K562 (cell line): ENCODE data around the gene CFAP157. TPM values are rescaled to one million over a fixed set of nuclear protein-coding genes. Genes with fewer than 3 reads are reported as not detected.
A peak's percentile ranks its signal among the peaks of the same experiment; 100 is the strongest.

ENCODE experiments used
- EZH2 ChIP-seq: IDR thresholded peaks from 2 replicates; pipeline ENCODE4 v1.6.1; 2012; ENCODE audit warnings: low read depth, mild to moderate bottlenecking, inconsistent platforms, low read length, borderline replicate concordance
- FOXP4 ChIP-seq: sonication (generic); formaldehyde crosslinking; IDR thresholded peaks from 2 replicates; pipeline ENCODE4 v1.8.0; 2022; ENCODE audit warnings: mild to moderate bottlenecking, missing genetic modification reagents, borderline replicate concordance
- GMEB1 ChIP-seq: fragments of 250-450 bp; sonication (Bioruptor Pico); IDR thresholded peaks from 2 replicates; pipeline ENCODE4 v1.4.0; 2020; ENCODE audit warnings: mild to moderate bottlenecking
- HMG20B ChIP-seq: fragments of 250-450 bp; sonication (Bioruptor Pico); IDR thresholded peaks from 2 replicates; pipeline ENCODE4 v1.5.0; 2021; ENCODE audit warnings: mild to moderate bottlenecking
- JUND ChIP-seq, 2 experiments: IDR thresholded peaks; 2 replicates in 1 of 2; 3 replicates in 1 of 2; pipeline ENCODE4 v1.6.1; 2011; ENCODE audit warnings: borderline replicate concordance in 2 of 2, low read depth in 2 of 2, low read length in 2 of 2, improper control_type of control experiment in 1 of 2, missing biosample characterization in 1 of 2, missing genetic modification characterization in 1 of 2, missing genetic modification reagents in 1 of 2
- KDM5B ChIP-seq: fragments of 200-600 bp; sonication (generic); IDR thresholded peaks from 2 replicates; pipeline ENCODE4 v1.6.1; 2012; ENCODE audit warnings: low read depth, mild to moderate bottlenecking, moderate library complexity, low read length, control low read depth, inconsistent platforms; ENCODE audit not compliant: insufficient replicate concordance
- KLF13 ChIP-seq: fragments of 450-650 bp; IDR thresholded peaks from 2 replicates; pipeline ENCODE4 v1.6.1; 2016; ENCODE audit warnings: missing genetic modification characterization, low read depth, mild to moderate bottlenecking, missing compliant biosample characterization, moderate library complexity, borderline replicate concordance
- LARP7 ChIP-seq: fragments of 450-650 bp; IDR thresholded peaks from 2 replicates; pipeline ENCODE4 v1.6.1; 2016
- MXI1 ChIP-seq: IDR thresholded peaks from 2 replicates; pipeline ENCODE4 v1.6.1; 2011; ENCODE audit warnings: low read depth, mild to moderate bottlenecking, improper control_type of control experiment, low read length
- NFRKB ChIP-seq: fragments of 450-650 bp; IDR thresholded peaks from 2 replicates; pipeline ENCODE4 v1.6.1; 2016; ENCODE audit warnings: low read depth
- NR2C2 ChIP-seq, 2 experiments: fragments of 200-800 bp in 1 of 2; sonication (Bioruptor generic) in 1 of 2; sonication (generic) in 1 of 2; formaldehyde crosslinking in 1 of 2; IDR thresholded peaks; 2 replicates each; pipeline versions ENCODE4 v1.6.1 to v1.8.0; 2016 to 2022; ENCODE audit warnings: mild to moderate bottlenecking in 1 of 2, missing compliant biosample characterization in 1 of 2, missing genetic modification characterization in 1 of 2, missing genetic modification reagents in 1 of 2
- PURB ChIP-seq: sonication (generic); formaldehyde crosslinking; IDR thresholded peaks from 2 replicates; pipeline ENCODE4 v1.9.0; 2021; ENCODE audit warnings: low read depth, mild to moderate bottlenecking, missing genetic modification reagents
- RBFOX2 ChIP-seq: fragments of 200-400 bp; formaldehyde crosslinking; IDR thresholded peaks from 2 replicates; pipeline ENCODE4 v1.6.1; 2017; ENCODE audit warnings: low read depth, mild to moderate bottlenecking, low read length, moderate library complexity
- SETDB1 ChIP-seq: IDR thresholded peaks from one replicate; pipeline ENCODE4 v1.6.1; 2012; ENCODE audit warnings: low read length, control low read depth, inconsistent platforms
- SLC30A9 ChIP-seq: fragments of 250-450 bp; sonication (Bioruptor Pico); IDR thresholded peaks from 2 replicates; pipeline ENCODE4 v1.8.0; 2022; ENCODE audit warnings: mild to moderate bottlenecking, moderate library complexity
- SMARCA4 ChIP-seq: fragments of 450-650 bp; IDR thresholded peaks from 2 replicates; pipeline ENCODE4 v1.6.1; 2016
- TEAD1 ChIP-seq, 2 experiments: fragments of 450-650 bp in 1 of 2; sonication (generic) in 1 of 2; formaldehyde crosslinking; IDR thresholded peaks; 2 replicates each; pipeline versions ENCODE4 v1.4.0 to v1.8.0; 2020 to 2022; ENCODE audit warnings: mild to moderate bottlenecking in 2 of 2, missing genetic modification reagents in 1 of 2
- ZNF408 ChIP-seq: fragments of 250-450 bp; sonication (Bioruptor Pico); IDR thresholded peaks from 2 replicates; pipeline ENCODE4 v1.4.0; 2020; ENCODE audit warnings: low read depth, mild to moderate bottlenecking, moderate library complexity
- ZNF445 ChIP-seq: fragments of 250-450 bp; sonication (Bioruptor Pico); IDR thresholded peaks from 2 replicates; pipeline ENCODE4 v1.4.0; 2020; ENCODE audit warnings: low read depth, mild to moderate bottlenecking, moderate library complexity
- ZNF512 ChIP-seq: IDR thresholded peaks from 2 replicates; pipeline ENCODE4 v1.6.1; 2016; ENCODE audit warnings: missing genetic modification characterization, missing compliant biosample characterization
- polyA plus RNA-seq, 8 experiments: library from polyadenylated mRNA; depleted of rRNA in 4 of 8; stranded (reverse) in 5 of 8; unstranded in 3 of 8; fragments of >200 nt; fragmentation: Nextera tagmentation in 2 of 8; fragmentation: Illumina TruSeq in 1 of 8; extraction: Ambion mirVana in 2 of 8; extraction: Trizol in 1 of 8; gene quantifications; 2 replicates each; pipeline versions ENCODE4 v1.2.1 to v1.2.3, GENCODE V29; 2011 to 2014; ENCODE audit warnings: inconsistent platforms in 1 of 8, missing spikeins in 1 of 8
- total RNA-seq, 7 experiments: library from RNA; depleted of rRNA in 6 of 7; stranded (reverse); fragments of >200 nt in 6 of 7; fragmentation: Illumina TruSeq in 2 of 7; extraction: Trizol in 2 of 7; gene quantifications; 2 replicates each; pipeline versions ENCODE4 v1.2.1 to v1.2.3, GENCODE V29; 2011 to 2021; ENCODE audit warnings: low replicate concordance in 1 of 7

The CFAP157 gene
- total and polyA plus RNA-seq, 9 of the 15 experiments (the other 6 are each of a cell fraction or from before 2014, with no cell fraction given), result 0.03 TPM; not detected in 8

GRCh38 chr9:127698985-127699670, 7.7 kb upstream of the CFAP157 start (continued):
- TF ChIP-seq TEAD1 (CRISPR knock-in tag; IDR thresholded peaks at IDR 0.05), result peak; percentile 71 to 72; a peak in 3 of 4 replicates
- TF ChIP-seq JUND (IDR thresholded peaks at IDR 0.05; ENCODE audit: borderline replicate concordance, low read depth, low read length), result peak; percentile 50; the same call in 1 of the 2 replicates
- TF ChIP-seq JUND (tag; IDR thresholded peaks at IDR 0.05; ENCODE audit: borderline replicate concordance, low read depth, low read length), result no peak; the same call in 2 of the 3 replicates
- no peak for TF ChIP-seq HMG20B (CRISPR knock-in tag)
- TF ChIP-seq SLC30A9 (CRISPR knock-in tag), result no peak
- no peak for TF ChIP-seq NR2C2 (CRISPR knock-in tag; IDR thresholded peaks at IDR 0.05)
- peak; percentile 79 for TF ChIP-seq NR2C2 (tag; IDR thresholded peaks at IDR 0.05)
- TF ChIP-seq LARP7, result 0 out of 2 replicates have a peak, but pooled peaks have one; percentile 23
- TF ChIP-seq SETDB1, result no peak
- no peak for TF ChIP-seq ZNF445 (CRISPR knock-in tag)
- TF ChIP-seq RBFOX2, result peak; percentile 95
- peak; percentile 89 for TF ChIP-seq KDM5B
- TF ChIP-seq PURB (CRISPR knock-in tag), result no peak
- no peak for TF ChIP-seq ZNF408 (CRISPR knock-in tag)
- TF ChIP-seq MXI1, result no peak
- TF ChIP-seq KLF13 (tag), result 0 out of 2 replicates have a peak, but pooled peaks have one; percentile 32
- TF ChIP-seq FOXP4 (CRISPR knock-in tag), result no peak
- TF ChIP-seq NFRKB, result peak; percentile 85; the same call in 1 of the 2 replicates
- peak; percentile 52; the same call in 1 of the 2 replicates for TF ChIP-seq GMEB1 (CRISPR knock-in tag)
- TF ChIP-seq SMARCA4, result no peak
- TF ChIP-seq ZNF512 (tag), result no peak
- no peak for TF ChIP-seq EZH2
